Naive thymus-derived CD4-positive, alpha-beta T cell (primary cell): ENCODE results near the gene TBC1D1. TPM values are rescaled to one million over a fixed set of nuclear protein-coding genes. Genes with fewer than 3 reads are reported as not detected.
A peak's percentile ranks its signal among the peaks of the same experiment; 100 is the strongest.

Experiments
- ATAC-seq: fragments of 150-1000 bp; cut with Tn5 transposase; 2 replicates; pipeline ENCODE4 v1.10.0; 2021; ENCODE audit warnings: mild to moderate bottlenecking, moderate library complexity
- CTCF ChIA-PET: fragments of 350-600 bp; sonication (Branson Sonifier 250); formaldehyde crosslinking; loops from one replicate; lab custom pipeline; 2021; ENCODE audit warnings: antibody characterized with exemption; lab: Charles Lee
- POLR2A ChIA-PET: fragments of 350-600 bp; sonication (Branson Sonifier 250); formaldehyde crosslinking; loops from one replicate; lab custom pipeline; 2021; ENCODE audit warnings: antibody characterized with exemption, inconsistent platforms; lab: Charles Lee
- DNase-seq, 9 donors: peaks; one replicate each; pipeline versions ENCODE4 v3.0.0 to v3.0.0-alpha.2; 2020 to 2022; ENCODE audit warnings: mixed read lengths in 1 of 9
- H3K27ac ChIP-seq: one replicate; pipeline ENCODE4 v1.7.0; 2013; ENCODE audit warnings: mild to moderate bottlenecking, low read depth, low read length, moderate library complexity
- H3K27me3 ChIP-seq, 2 donors: one replicate each; pipeline ENCODE4 v1.7.0; 2013; ENCODE audit warnings: low read length in 2 of 2, mild to moderate bottlenecking in 2 of 2, moderate library complexity in 2 of 2; ENCODE audit not compliant: control insufficient read depth in 2 of 2, insufficient read depth in 2 of 2
- H3K36me3 ChIP-seq, 3 experiments: 1 replicate in 2 of 3; 2 replicates in 1 of 3; pipeline ENCODE4 v1.7.0; 2013; ENCODE audit warnings: low read length in 3 of 3, mild to moderate bottlenecking in 3 of 3, moderate library complexity in 1 of 3; ENCODE audit not compliant: insufficient read depth in 3 of 3, control insufficient read depth in 2 of 3
- H3K4me1 ChIP-seq, 2 donors: one replicate each; pipeline ENCODE4 v1.7.0; 2013; ENCODE audit warnings: low read length in 2 of 2, mild to moderate bottlenecking in 2 of 2, moderate library complexity in 1 of 2; ENCODE audit not compliant: control insufficient read depth in 2 of 2, insufficient read depth in 2 of 2
- H3K4me3 ChIP-seq: 2 replicates; pipeline ENCODE4 v1.7.0; 2013; ENCODE audit warnings: mild to moderate bottlenecking, low read length
- H3K9me3 ChIP-seq, 3 experiments: 1 replicate in 2 of 3; 2 replicates in 1 of 3; pipeline ENCODE4 v1.7.0; 2013; ENCODE audit warnings: low read length in 3 of 3; ENCODE audit not compliant: control insufficient read depth in 2 of 3
- H3K27ac Mint-ChIP-seq, 9 donors: one replicate each; pipeline ENCODE4 v1.8.0; 2020 to 2022; ENCODE audit warnings: mixed read lengths in 9 of 9, mild to moderate bottlenecking in 8 of 9, moderate library complexity in 5 of 9, inconsistent platforms in 2 of 9
- H3K27me3 Mint-ChIP-seq, 5 donors: one replicate each; pipeline ENCODE4 v1.8.0; 2021 to 2022; ENCODE audit warnings: mixed read lengths in 5 of 5, mild to moderate bottlenecking in 1 of 5
- H3K36me3 Mint-ChIP-seq, 5 donors: one replicate each; pipeline ENCODE4 v1.8.0; 2020 to 2022; ENCODE audit warnings: mixed read lengths in 5 of 5, mild to moderate bottlenecking in 3 of 5, inconsistent platforms in 1 of 5
- H3K4me1 Mint-ChIP-seq, 7 donors: one replicate each; pipeline ENCODE4 v1.8.0; 2020 to 2022; ENCODE audit warnings: mixed read lengths in 7 of 7, mild to moderate bottlenecking in 3 of 7, inconsistent platforms in 1 of 7
- H3K4me3 Mint-ChIP-seq, 10 donors: one replicate each; pipeline ENCODE4 v1.8.0; 2020 to 2022; ENCODE audit warnings: mild to moderate bottlenecking in 10 of 10, mixed read lengths in 10 of 10, moderate library complexity in 6 of 10, inconsistent platforms in 2 of 10
- H3K9me3 Mint-ChIP-seq, 11 donors: one replicate each; pipeline ENCODE4 v1.8.0; 2020 to 2022; ENCODE audit warnings: mixed read lengths in 11 of 11, mild to moderate bottlenecking in 4 of 11, inconsistent platforms in 1 of 11, moderate library complexity in 1 of 11
- intact Hi-C, 2 donors: fragments of 100-400 bp; cut with micrococcal nuclease; formaldehyde crosslinking; loops; one replicate each; pipeline ENCODE4 v1.15.1; 2023
- polyA plus RNA-seq, 2 donors: library from polyadenylated mRNA; unstranded; fragments of 300-500 nt; fragmentation: Illumina TruSeq; gene quantifications; one replicate each; pipeline ENCODE4 v1.2.3, GENCODE V29; 2021
- total RNA-seq, 6 experiments: library from RNA in 5 of 6; stranded (reverse) in 5 of 6; gene quantifications; 1 replicate in 5 of 6; 2 replicates in 1 of 6; pipeline ENCODE4 v1.2.3 and lab custom pipeline; 2021 to 2026

Gene TBC1D1
- total and polyA plus RNA-seq, 7 experiments from 2014 or later = 19.4 to 66.8 (median 46.9) TPM

DNA sequence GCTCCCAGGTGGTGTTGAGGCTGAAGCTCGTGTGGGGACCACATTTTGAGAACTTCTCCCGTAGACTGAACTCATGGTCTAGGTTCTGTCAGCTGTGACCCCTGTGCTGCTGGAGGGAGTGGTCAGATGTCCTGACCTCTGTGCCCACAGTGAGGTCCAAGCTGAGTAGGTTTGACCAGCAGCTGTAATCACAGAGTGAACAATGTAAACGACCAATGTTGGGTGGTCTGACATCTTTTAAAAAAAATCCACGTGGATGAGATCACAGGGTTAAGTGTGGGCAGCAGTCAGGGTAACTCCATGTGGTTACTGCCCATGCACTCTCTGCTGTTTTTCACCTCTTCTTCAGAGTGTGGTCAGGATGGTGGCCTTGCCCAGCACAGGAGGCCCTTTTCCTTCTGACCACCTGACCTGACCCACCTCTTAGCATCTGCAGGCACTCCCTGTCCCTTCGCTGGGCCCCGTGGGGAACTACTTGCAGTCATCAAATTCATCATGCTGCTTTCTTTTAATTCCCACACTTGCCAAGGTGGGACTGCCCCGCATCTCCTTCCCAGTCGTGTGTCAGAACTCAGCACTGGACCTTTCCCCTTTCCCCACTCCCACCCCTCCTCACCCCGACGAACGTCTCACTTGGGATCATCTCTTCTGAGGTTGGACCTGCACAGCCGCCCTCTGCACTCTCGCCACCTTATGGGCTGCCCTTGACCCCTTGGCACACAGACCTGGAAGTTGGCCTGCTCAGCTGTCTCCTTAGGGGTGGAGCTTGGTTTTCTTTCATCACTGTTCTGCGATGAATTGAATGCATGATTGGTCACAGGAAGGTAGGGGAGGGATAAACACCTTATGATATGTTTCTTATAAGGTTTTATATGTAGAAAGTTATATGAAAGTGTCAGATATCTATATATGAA, 189.4 kb downstream of the TBC1D1 start:
- DNase-seq (no peak), ATAC-seq (no peak)
- H3K4me3 Mint-ChIP-seq = no peak overlapping the region
- Histone ChIP-seq H3K9me3 (no peaks in the 10 kb centered on the region), H3K27me3 (no peaks in the 10 kb centered on the region), H3K36me3 (peaks cover 0 to 17% (median 0%) of the 10 kb centered on the region in 3 experiments), H3K4me3 (no peak overlapping the region), H3K27ac (no peak overlapping the region), H3K4me1 (no peaks in the 10 kb centered on the region)
- CTCF ChIA-PET = no interaction called here
- peaks cover 18 to 68% (median 29%) of the 10 kb centered on the region in 5 donors for H3K36me3 Mint-ChIP-seq
- peak overlapping the region in 2 of 9 donors; percentile 4 to 82 for H3K27ac Mint-ChIP-seq
- H3K27me3 Mint-ChIP-seq = no peaks in the 10 kb centered on the region
- H3K9me3 Mint-ChIP-seq = no peaks in the 10 kb centered on the region
- POLR2A ChIA-PET = no interaction called here
- peaks cover 0 to 16% (median 11%) of the 10 kb centered on the region in 7 donors for H3K4me1 Mint-ChIP-seq
- intact Hi-C loops = no loop called here

DNA sequence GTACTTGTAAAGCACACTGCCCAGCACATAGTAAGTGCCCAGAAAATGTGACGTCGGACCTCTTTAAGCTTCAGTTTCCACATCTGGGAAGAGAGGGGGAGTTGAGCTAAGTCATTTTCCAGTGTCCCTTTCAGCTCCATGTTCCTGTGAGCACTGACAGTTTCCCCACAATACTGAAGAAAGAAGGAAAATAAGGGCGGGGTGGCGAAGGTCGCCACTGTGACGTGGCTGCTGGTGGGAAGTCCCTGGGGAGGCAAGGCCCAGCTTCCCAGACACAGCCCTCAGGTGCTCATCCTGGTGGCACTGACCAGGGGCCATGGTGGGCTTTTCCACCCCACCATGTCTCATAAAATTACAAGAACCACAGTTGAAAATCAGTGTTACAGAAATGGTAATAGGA, 191.1 kb downstream of the TBC1D1 start:
- DNase-seq = no peak
- Mint-ChIP-seq H3K9me3 (no peaks in the 10 kb centered on the region), H3K4me1 (peaks cover 0 to 17% (median 10%) of the 10 kb centered on the region in 7 donors), H3K36me3 (peaks cover 18 to 61% (median 26%) of the 10 kb centered on the region in 5 donors), H3K27me3 (no peaks in the 10 kb centered on the region), H3K27ac (peak overlapping the region in 1 of 9 donors; percentile 30), H3K4me3 (no peak overlapping the region)
- ATAC-seq = no peak
- H3K9me3 ChIP-seq = no peaks in the 10 kb centered on the region
- H3K4me1 ChIP-seq = no peaks in the 10 kb centered on the region
- POLR2A ChIA-PET = interaction anchor here (0.7 kb wide), 1 partner anchor 791 kb away, joined by 3 read pairs; no protein-coding TSS in a partner anchor
- no peak overlapping the region for H3K4me3 ChIP-seq
- H3K27me3 ChIP-seq = no peaks in the 10 kb centered on the region
- no peak overlapping the region for H3K27ac ChIP-seq
- intact Hi-C loops = no loop called here
- peaks cover 0 to 17% (median 0%) of the 10 kb centered on the region in 3 experiments for H3K36me3 ChIP-seq
- CTCF ChIA-PET = no interaction called here

DNA sequence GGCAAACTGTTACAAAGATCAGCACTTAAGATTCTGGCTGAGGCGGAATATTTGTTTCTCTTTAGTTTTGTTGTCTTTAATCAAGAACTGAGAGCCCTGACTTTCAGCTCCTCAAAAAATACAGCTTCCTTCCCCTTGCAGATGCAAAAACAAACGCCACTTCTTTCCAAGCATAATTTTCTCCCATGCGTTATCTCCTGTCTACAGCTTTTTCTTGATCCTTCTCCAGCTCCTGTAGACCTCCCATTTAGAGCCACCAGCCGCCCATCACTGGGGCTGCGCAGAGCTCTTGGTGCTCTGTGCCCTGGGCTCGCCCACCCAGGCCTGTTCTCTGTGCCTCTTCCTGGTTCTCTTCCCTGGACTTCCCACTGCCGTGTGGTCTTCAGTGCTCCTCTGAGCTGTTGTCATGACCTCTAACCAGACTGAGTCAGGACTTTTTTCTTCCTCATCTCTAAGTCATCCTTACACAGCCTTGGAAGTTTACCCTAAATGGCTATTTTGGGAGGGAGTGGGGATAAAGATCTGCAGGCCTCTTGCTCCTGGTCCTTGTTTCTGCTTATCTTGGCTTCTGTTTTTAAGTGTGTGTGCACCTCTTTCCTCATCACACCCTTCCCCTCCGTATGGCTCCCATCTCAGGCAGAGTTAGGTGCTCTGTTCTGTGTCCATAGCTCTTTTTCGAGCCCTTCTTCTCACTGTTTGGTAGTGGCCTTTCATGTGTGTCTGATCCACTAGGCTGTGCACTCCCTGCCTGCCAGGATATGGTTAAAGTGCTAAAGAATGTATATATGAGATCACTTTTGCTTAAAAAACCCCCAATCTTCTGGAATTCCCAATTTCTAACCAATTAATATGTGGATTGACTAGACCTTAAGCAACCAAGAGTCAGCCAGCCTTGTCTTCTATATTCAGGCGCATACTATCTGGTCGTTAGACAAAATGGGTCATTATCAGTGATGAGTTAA, 191.8 kb downstream of the TBC1D1 start:
- intact Hi-C loops = no loop called here
- H3K36me3 ChIP-seq = peaks cover 0 to 15% (median 0%) of the 10 kb centered on the region in 3 experiments
- Mint-ChIP-seq H3K4me1 (peaks cover 0 to 21% (median 9%) of the 10 kb centered on the region in 7 donors), H3K9me3 (no peaks in the 10 kb centered on the region), H3K4me3 (no peak overlapping the region), H3K36me3 (peaks cover 18 to 57% (median 30%) of the 10 kb centered on the region in 5 donors), H3K27ac (peak overlapping the region in 2 of 9 donors; percentile 57 to 78), H3K27me3 (no peaks in the 10 kb centered on the region)
- no peaks in the 10 kb centered on the region for H3K27me3 ChIP-seq
- H3K4me3 ChIP-seq = no peak overlapping the region
- CTCF ChIA-PET = interaction anchor here (0.6 kb wide), 1 partner anchor 1120 kb away, joined by 6 read pairs; no protein-coding TSS in a partner anchor
- H3K9me3 ChIP-seq = no peaks in the 10 kb centered on the region
- no peak for DNase-seq
- no peak overlapping the region for H3K27ac ChIP-seq
- ATAC-seq = peak; percentile 73
- H3K4me1 ChIP-seq = no peaks in the 10 kb centered on the region
- POLR2A ChIA-PET = no interaction called here

DNA sequence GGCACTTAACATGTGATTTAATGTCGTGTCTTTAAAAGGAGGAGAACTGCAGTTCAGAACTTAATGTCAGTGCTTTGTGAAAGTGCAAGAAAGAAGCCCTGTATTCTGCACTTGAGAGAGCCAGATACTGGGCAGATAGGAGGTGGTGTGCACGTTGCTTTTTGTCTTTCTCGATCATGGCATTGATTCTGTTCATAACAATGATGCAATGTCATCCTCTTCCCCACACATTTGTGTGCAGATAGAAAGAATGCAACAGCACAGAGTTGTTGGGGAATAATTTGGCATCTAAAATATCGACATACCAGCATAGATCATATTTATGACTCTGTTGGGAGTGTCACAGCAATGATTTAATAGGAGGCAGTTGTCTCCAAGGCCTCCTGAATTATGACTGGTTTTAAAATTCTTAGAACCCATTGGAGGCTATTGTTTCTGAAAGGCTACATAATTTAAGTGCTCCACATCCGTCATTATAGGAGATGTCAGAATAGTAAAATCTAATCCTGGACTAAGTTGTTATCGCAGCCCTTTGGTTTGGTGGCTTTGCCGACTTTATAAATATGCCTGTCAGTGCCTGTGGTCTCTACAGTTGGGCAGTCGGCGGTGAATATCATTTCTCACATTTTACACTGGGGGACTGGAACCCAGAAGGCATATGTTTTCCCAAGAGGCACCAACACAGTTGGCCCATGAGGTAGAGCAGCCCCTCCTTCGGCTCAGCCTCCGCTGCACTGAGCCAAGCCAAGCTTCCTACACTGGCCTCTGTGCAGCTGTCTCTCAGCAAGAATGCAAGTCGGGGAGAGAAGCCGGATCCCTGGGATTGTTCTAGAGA, 194.2 kb downstream of the TBC1D1 start:
- intact Hi-C loops = no loop called here
- Histone ChIP-seq H3K27ac (no peak overlapping the region), H3K27me3 (no peaks in the 10 kb centered on the region), H3K4me3 (no peak overlapping the region), H3K36me3 (peaks cover 0 to 18% (median 0%) of the 10 kb centered on the region in 3 experiments), H3K4me1 (no peaks in the 10 kb centered on the region), H3K9me3 (no peaks in the 10 kb centered on the region)
- ChIA-PET CTCF (interaction anchor here (0.7 kb wide), 1 partner anchor 401 kb away, joined by 3 read pairs; no protein-coding TSS in a partner anchor), POLR2A (no interaction called here)
- H3K9me3 Mint-ChIP-seq = no peaks in the 10 kb centered on the region
- ATAC-seq (no peak), DNase-seq (no peak)
- H3K4me1 Mint-ChIP-seq = peaks cover 0 to 17% (median 8%) of the 10 kb centered on the region in 7 donors
- H3K27me3 Mint-ChIP-seq = no peaks in the 10 kb centered on the region
- no peak overlapping the region for H3K27ac Mint-ChIP-seq
- peaks cover 18 to 40% (median 26%) of the 10 kb centered on the region in 5 donors for H3K36me3 Mint-ChIP-seq
- no peak overlapping the region for H3K4me3 Mint-ChIP-seq

- intact Hi-C loops = no loop called here
- Histone ChIP-seq H3K36me3 (peaks cover 0 to 21% (median 0%) of the 10 kb centered on the region in 3 experiments), H3K4me3 (no peak overlapping the region), H3K27me3 (no peaks in the 10 kb centered on the region), H3K27ac (no peak overlapping the region), H3K4me1 (no peaks in the 10 kb centered on the region), H3K9me3 (no peaks in the 10 kb centered on the region)
- H3K4me3 Mint-ChIP-seq = no peak overlapping the region
- no peak overlapping the region for H3K27ac Mint-ChIP-seq
- ChIA-PET CTCF (no interaction called here), POLR2A (no interaction called here)
- no peaks in the 10 kb centered on the region for H3K27me3 Mint-ChIP-seq
- H3K9me3 Mint-ChIP-seq = no peaks in the 10 kb centered on the region
- H3K4me1 Mint-ChIP-seq = peaks cover 6 to 24% (median 14%) of the 10 kb centered on the region in 7 donors
- H3K36me3 Mint-ChIP-seq = peaks cover 21 to 42% (median 31%) of the 10 kb centered on the region in 5 donors
- DNase-seq (no peak), ATAC-seq (no peak)
Observed at GRCh38 chr4:38085751-38086150, 194.9 kb downstream of the TBC1D1 start.
